Stimulated activated CD8-positive, alpha-beta memory T cell treated with anti-CD3 and anti-CD28 coated beads, Interleukin-2, amount 100 ng/mL, for 48 hours (primary cell): ENCODE measurements around the gene TMEM144.
A peak's percentile ranks its signal among the peaks of the same experiment; 100 is the strongest.
"Not testable (repeated sequence)": the region's sequence is repeated elsewhere in the genome, so short reads cannot be mapped to it uniquely, and the experiment has no call there.

Experiments used
- DNase-seq, 2 donors: peaks; one replicate each; pipeline ENCODE4 v3.0.0-alpha.2; 2020; ENCODE audit warnings: low read depth in 2 of 2

TMEM144 gene

GRCh38 chr4:158236304-158237030, 26.2 kb downstream of the TMEM144 start:
- no peak for DNase-seq

- DNase-seq: no peak
Observed at GRCh38 chr4:158238575-158238974, 28.3 kb downstream of the TMEM144 start.

DNA sequence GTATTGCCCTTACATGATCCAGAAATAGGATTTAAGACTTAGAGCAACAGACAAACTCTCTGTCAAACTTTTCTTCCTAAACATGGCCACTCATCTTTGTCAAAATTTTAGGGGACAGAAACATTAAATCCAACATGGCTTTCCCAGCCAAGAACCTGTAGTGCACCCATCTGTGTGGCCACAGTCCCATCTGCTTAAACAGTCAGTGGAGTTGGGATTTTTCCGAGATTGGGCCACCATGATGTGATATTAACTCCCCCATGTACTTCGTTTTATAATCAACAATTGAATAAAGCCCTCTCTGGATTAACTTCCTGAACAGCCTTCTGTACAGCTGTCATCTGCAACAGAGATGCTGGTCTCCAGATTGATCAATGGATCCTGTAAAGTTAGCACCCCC, 28.9 kb downstream of the TMEM144 start:
- no peak for DNase-seq

DNA sequence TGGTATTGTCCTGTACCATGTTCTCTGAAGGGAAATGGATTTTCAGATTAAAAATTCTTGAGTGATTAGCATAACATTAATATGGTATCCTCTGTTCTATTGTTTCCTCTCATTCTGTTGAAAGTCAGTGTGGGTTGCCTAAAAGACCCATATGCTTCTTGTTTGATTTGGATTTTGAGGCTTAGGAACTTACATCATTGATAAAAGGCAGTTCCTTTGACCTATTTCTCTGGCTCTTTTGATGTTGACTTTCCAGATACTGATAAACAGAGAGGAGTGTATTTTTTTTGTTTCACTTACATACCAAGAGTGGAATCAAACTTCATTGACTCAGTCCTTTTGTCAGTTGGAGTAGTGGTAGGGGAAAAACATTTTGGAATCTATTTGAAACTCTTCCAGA, 32.8 kb downstream of the TMEM144 start:
- DNase-seq: no peak

DNA sequence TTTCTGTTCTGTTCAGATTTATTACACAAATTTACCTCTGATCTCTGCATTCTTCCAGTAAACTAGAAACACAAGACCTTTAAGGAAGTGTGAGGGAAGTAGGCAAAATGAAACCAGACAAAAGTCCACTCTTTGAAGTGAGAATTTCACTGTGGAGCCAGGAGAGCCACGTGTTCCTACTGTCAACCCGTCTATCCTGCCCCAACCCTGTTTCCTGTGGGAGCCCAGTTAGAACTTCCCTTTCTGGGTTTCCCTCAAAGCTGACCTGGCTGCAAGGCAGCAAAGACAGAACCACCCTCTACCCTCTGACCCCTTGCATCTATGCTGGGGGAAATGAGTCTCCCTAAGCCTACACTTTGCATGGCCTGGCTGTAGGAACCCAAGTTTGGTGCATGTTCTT, 40.0 kb downstream of the TMEM144 start:
- DNase-seq: no peak

GRCh38 chr4:158253350-158253980, 43.2 kb downstream of the TMEM144 start:
- DNase-seq: peak in 1 of 2 donors; percentile 2

- DNase-seq: no peak
Observed at GRCh38 chr4:158254292-158254691, 44.0 kb downstream of the TMEM144 start.

DNA sequence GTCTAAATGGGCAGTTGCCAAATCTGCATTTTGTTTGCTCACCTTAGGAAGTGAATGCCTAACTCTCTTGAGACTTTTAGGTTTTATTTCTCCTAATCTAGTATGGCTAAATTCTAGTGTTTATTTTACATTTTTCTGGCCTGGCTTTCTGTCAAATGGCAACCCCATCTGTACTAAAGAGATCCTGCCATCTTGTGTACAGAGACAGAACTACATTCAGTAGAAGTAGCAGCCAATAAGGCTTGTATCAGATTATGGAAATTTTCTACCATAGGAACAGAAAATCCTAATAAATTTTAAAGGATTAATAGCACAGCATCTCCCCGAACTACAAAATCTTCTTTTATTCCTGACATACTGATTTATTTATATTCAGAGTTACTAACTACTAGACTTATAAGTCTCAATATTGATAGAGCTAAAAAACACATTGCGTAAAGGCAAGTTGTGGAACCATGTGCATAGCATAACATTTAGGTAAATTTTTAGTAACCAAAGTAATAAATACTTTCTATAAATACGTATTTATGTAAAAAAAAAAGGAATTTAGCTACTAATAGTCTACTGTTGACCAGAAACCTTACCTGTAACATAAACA, 45.5 kb downstream of the TMEM144 start:
- no peak for DNase-seq

- no peak for DNase-seq
Observed at GRCh38 chr4:158259955-158260575, 49.8 kb downstream of the TMEM144 start.

DNA sequence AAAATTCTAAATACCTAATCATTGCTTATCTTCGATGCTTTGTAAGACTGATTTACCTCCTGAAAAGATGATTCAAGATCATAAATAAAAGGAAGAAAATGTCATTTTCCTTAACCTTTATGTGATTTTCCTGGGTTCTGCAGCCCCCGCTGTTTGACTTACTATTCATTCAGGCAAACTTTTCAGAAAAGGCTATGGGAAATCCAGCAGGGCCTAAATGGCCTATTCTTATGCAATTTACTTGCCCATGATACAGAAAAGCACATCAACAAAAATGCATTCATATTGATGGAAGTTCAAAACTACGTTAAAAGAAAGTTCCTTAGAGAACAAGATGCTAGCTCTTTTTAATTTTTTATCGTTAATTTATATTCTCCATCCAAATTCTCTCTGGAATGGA, 51.2 kb downstream of the TMEM144 start:
- DNase-seq: no peak

DNA sequence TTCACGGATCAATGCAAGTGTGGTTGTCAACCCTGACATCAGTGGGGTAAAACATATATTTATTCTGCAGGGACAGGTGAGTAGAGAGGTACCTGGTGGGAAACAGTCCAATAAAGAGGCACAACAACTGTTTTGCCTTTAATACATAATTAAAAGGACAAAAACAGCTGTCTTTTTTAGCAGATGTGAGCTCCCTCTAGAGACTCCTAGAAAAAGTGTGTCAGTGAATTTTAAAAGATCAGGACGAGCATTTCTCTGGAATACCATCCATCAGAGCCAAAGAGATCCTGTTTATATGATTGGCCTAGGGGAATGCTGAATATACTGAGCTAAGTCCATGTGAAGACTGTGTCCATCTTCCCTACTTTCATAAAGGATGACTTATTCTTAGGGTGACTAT, 58.3 kb downstream of the TMEM144 start:
- DNase-seq: no peak

- DNase-seq: no peak
Observed at GRCh38 chr4:158274636-158275035, 64.3 kb downstream of the TMEM144 start.

DNA sequence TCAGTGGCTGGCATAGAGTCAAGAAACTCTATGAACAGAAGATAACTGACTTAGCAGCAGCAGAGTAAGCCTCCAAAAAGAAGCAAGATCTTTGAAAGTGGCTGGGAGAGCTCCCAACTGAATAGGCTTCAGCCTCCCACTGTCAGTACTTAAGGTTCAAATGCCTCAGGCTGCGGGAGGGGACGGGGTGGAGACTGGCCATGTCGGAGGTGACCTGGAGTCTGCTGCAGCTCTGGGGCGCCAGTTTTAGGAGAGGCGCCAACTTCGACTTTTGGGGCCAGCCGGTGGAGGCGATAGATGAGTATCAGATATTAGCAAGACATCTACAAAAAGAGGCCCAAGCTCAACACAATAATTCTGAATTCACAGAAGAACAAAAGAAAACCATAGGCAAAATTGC, 67.3 kb downstream of the TMEM144 start:
- DNase-seq: no peak

DNA sequence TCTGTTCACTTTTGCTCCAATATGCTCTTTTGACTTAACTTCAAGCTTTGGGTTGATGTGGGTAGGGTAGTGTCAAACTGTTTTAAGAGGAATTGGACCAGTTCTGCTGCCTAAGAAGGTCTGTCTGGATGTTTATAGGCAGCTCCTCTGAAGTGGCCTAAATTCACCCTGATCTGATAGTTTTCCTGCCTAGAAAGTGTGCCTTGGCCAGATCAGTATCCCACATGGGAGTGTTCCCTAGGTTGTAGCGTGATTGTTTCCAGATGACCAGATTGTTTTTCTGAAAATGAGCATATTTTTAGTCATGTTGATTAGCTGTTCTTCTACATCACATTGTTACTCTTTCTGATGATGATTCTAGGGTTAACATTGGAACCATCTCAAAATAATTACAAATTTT, 68.8 kb downstream of the TMEM144 start:
- DNase-seq: not testable (repeated sequence)

- no peak for DNase-seq
Observed at GRCh38 chr4:158280856-158281255, 70.6 kb downstream of the TMEM144 start.

DNA sequence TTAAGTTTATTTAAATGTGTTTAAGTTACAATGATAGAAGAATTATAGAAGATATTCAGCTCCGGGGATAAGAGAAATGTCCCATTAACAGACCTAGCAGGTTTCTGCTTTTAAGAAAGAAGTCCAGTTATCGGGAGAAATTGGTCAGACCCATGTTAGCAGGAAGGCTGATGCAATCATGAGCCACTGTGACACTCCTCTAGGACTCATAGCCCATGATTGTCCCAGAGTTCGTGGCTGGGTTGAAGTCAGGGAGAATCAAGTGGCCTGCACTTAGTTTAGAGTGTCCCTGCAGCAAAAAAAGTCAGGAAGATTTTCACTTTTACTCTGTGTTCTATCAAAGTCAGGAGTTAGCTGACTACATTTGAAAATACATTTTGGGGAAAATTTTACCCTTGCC, 72.0 kb downstream of the TMEM144 start:
- DNase-seq: no peak

- DNase-seq: no peak
Observed at GRCh38 chr4:158285429-158286216, 75.3 kb downstream of the TMEM144 start.

- no peak for DNase-seq
Observed at GRCh38 chr4:158290912-158291311, 80.6 kb downstream of the TMEM144 start.

DNA sequence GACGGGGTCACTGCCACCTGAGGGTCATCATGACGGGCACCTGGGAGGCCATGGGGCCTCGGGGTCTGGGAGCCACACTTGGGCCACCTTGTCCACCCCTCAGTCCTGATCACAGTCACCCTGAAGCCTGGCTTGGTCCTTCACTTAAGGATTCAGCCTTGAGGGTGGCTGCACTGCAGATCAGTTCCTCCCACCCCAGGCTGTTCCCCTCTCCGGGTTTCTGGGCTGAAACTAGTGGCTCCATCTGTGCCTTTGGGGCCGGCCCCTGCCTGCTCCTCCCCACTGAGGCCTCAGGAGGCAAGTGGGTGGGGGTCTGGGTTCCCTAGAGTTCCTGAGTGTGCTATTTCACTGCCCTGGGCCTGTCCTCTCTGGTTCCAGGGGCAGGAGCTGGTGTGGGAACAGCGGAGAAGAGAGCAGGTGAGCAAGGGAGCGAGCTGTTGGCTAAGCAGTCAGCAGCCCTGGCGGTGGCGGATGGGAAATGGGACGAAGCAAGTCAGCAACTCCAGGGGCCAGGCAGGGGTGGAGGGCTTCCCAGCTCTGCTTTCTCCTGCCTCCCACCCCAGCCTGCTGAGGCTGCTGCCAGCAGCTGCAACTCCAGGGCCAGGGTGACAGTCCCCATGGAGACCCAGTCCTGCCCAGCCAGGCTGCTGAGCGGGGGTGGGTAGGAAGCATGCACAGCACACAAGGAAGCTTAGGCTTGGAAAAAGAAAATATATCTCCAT, 81.2 kb downstream of the TMEM144 start:
- no peak for DNase-seq

DNA sequence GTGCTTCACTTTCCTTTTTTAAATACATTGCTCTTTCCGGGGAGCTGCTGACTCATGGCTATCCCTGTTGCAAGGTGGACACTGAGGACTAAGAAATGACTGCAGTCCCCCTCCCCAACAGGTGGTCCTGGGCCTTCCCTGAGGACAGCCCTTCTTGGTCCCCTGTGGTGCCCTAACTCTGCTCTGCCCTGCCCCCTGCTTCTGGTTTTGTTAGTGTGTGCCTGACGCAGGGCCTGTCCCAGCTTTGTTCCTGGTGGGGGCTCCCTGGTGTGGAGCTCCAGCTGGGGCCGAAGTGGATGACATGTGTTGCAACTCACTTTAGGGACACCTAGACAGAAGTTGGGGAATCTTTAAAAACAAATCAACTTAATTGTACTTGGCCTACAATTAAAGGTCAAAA, 81.9 kb downstream of the TMEM144 start:
- DNase-seq: no peak

- no peak for DNase-seq
Observed at GRCh38 chr4:158295053-158295452, 84.8 kb downstream of the TMEM144 start.
